GM19099 (cell line): ENCODE data around the gene NOS3.

ENCODE experiments used
- POLR2A ChIP-seq: IDR thresholded peaks from 3 replicates; pipeline ENCODE4 v1.6.1; 2011; ENCODE audit warnings: low read depth; ENCODE audit not compliant: insufficient read length; ENCODE audit errors: extremely low read depth

The NOS3 gene

GRCh38 chr7:151062399-151063211 is 71.8 kb downstream of the NOS3 start:
- TF ChIP-seq POLR2A, result no peak

- no peak for TF ChIP-seq POLR2A
Observed at GRCh38 chr7:151063212-151063561, 72.4 kb downstream of the NOS3 start.
